ENCODE measurements around the gene TTC33. TPM values are rescaled to one million over a fixed set of nuclear protein-coding genes. Genes with fewer than 3 reads are reported as not detected.
A peak's percentile ranks its signal among the peaks of the same experiment; 100 is the strongest.

Gene TTC33
- total and polyA plus RNA-seq, 2 of the 4 experiments (the other 2 are of a cell fraction): 3.1 to 8.1 TPM

DNA sequence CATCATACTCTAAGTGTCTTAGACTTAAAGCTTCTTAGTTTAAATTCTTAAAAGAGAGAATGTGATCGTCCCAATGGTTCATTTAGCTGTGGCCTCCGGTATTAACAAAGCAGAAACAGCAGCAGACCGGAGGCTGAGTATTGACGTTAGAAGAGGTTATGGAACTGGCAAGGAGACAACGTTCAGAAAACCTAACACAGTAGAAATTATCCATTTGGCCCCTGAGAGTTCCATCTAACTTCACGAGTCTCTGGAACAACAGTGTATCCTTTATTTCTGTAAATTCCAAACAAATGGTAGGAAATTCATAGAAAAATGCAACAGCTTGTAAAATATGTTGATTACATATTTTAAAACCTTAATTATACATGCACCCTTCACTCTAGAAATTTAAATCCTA is 183.4 kb downstream of the TTC33 start:
- no peak overlapping the region for H2AFZ ChIP-seq (replicated peaks; ENCODE audit: low read length, poor library complexity)
- no peak overlapping the region for H3K14ac ChIP-seq (replicated peaks; ENCODE audit: low read depth, low read length)
- H3K27ac ChIP-seq (ENCODE audit: insufficient read depth, low read length): peak overlapping the region; percentile 80; the same call in 1 of the 2 replicates
- H3K4me1 ChIP-seq (ENCODE audit: control insufficient read depth, insufficient read depth, low read length): peaks cover 8% of the 10 kb centered on the region
- H3K18ac ChIP-seq (ENCODE audit: low read depth, low read length): peak overlapping the region; percentile 92; the same call in 1 of the 2 replicates
- ChIA-PET CTCF (no interaction called here), POLR2A (ENCODE audit: unreplicated experiment) (interaction anchor here (0.6 kb wide), 1 partner anchor 535 kb away, joined by 3 read pairs; no protein-coding TSS in a partner anchor)
- no peak overlapping the region for H3K4me2 ChIP-seq (ENCODE audit: low read depth, low read length)
- no peak overlapping the region for H2AK9ac ChIP-seq (replicated peaks; ENCODE audit: low read depth, low read length, poor library complexity)
- BruUV-seq (replicated peaks): no TSS peak
- WGBS, 2 experiments (ENCODE audit: extremely low coverage in 2 of 2, insufficient read length in 1 of 2): no CpG with 5 or more reads among the region's 6 CpGs
- dilution Hi-C loops (cut with HindIII; ENCODE audit: low sequenced_read_pairs, unreplicated experiment) (no loop called here), intact Hi-C loops (cut with micrococcal nuclease) (loop anchor here (5.0 kb wide), 2 partner anchors 105 to 185 kb away; partner anchors contain the start of gene PTGER4), in situ Hi-C loops (cut with MboI; ENCODE audit: low sequenced_read_pairs) (no loop called here)
- H3K4ac ChIP-seq (ENCODE audit: low read depth, low read length): peak overlapping the region; percentile 23; the same call in 1 of the 2 replicates
- no peak overlapping the region for H2AK5ac ChIP-seq (ENCODE audit: low read depth, low read length)
- H4K91ac ChIP-seq (ENCODE audit: insufficient read depth, low read depth, low read length): peak overlapping the region; percentile 73; the same call in 1 of the 2 replicates
- H3K9me3 ChIP-seq (ENCODE audit: control insufficient read depth, insufficient read depth, low read length): no peaks in the 10 kb centered on the region
- H2BK20ac ChIP-seq (ENCODE audit: low read depth, low read length): peak overlapping the region; percentile 58
- H2BK120ac ChIP-seq (ENCODE audit: low read depth, low read length): peak overlapping the region; percentile 63
- no peak for DNase-seq
- no peaks in the 10 kb centered on the region for H3K36me3 ChIP-seq (ENCODE audit: control insufficient read depth, insufficient read depth, low read length)
- H3K27me3 ChIP-seq (ENCODE audit: control insufficient read depth, insufficient read depth, low read length): no peaks in the 10 kb centered on the region
- H2BK15ac ChIP-seq (ENCODE audit: low read depth, low read length): peak overlapping the region; percentile 93; the same call in 2 of the 3 replicates
- peak overlapping the region; percentile 48 to 60; a peak in 1 of 4 replicates for H4K8ac ChIP-seq (ENCODE audit: low read depth in 2 of 2, low read length in 2 of 2)
- peak overlapping the region; percentile 38 for H2BK5ac ChIP-seq (ENCODE audit: low read depth, low read length, poor library complexity, severe bottlenecking)
- H3K23ac ChIP-seq (ENCODE audit: low read depth, low read length): no peak overlapping the region
- H4K20me1 ChIP-seq (ENCODE audit: insufficient read depth, low read length): no peaks in the 10 kb centered on the region
- TF ChIP-seq, protein P1, sequence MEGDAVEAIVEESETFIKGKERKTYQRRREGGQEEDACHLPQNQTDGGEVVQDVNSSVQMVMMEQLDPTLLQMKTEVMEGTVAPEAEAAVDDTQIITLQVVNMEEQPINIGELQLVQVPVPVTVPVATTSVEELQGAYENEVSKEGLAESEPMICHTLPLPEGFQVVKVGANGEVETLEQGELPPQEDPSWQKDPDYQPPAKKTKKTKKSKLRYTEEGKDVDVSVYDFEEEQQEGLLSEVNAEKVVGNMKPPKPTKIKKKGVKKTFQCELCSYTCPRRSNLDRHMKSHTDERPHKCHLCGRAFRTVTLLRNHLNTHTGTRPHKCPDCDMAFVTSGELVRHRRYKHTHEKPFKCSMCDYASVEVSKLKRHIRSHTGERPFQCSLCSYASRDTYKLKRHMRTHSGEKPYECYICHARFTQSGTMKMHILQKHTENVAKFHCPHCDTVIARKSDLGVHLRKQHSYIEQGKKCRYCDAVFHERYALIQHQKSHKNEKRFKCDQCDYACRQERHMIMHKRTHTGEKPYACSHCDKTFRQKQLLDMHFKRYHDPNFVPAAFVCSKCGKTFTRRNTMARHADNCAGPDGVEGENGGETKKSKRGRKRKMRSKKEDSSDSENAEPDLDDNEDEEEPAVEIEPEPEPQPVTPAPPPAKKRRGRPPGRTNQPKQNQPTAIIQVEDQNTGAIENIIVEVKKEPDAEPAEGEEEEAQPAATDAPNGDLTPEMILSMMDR (conservative IDR thresholded peaks at IDR 0.05; ENCODE audit: low read depth, low read length): no peak
- no peak for TF ChIP-seq NFE2L2 (IDR thresholded peaks at IDR 0.05; ENCODE audit: low read depth, low read length)
- no peak for TF ChIP-seq POLR2A (IDR thresholded peaks at IDR 0.05; ENCODE audit: low read depth, low read length)
- TF ChIP-seq RAD21 (IDR thresholded peaks at IDR 0.05; ENCODE audit: low read length): no peak
- TF ChIP-seq CEBPB (IDR thresholded peaks at IDR 0.05; ENCODE audit: low read depth, low read length): no peak
- no peak for TF ChIP-seq CHD1 (IDR thresholded peaks at IDR 0.05; ENCODE audit: low read depth, low read length)
- TF ChIP-seq MAFK (IDR thresholded peaks at IDR 0.05; ENCODE audit: low read depth, low read length): no peak
- no peak for TF ChIP-seq RFX5 (IDR thresholded peaks at IDR 0.05; ENCODE audit: low read depth, low read length)
- no peak for TF ChIP-seq FOS (IDR thresholded peaks at IDR 0.05; ENCODE audit: low read depth, low read length)
- TF ChIP-seq RCOR1 (IDR thresholded peaks at IDR 0.05; ENCODE audit: insufficient replicate concordance, low read length): no peak
- TF ChIP-seq, protein P2, sequence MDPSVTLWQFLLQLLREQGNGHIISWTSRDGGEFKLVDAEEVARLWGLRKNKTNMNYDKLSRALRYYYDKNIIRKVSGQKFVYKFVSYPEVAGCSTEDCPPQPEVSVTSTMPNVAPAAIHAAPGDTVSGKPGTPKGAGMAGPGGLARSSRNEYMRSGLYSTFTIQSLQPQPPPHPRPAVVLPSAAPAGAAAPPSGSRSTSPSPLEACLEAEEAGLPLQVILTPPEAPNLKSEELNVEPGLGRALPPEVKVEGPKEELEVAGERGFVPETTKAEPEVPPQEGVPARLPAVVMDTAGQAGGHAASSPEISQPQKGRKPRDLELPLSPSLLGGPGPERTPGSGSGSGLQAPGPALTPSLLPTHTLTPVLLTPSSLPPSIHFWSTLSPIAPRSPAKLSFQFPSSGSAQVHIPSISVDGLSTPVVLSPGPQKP (IDR thresholded peaks at IDR 0.05; ENCODE audit: borderline replicate concordance, low read depth, low read length): no peak
- TF ChIP-seq MXI1 (IDR thresholded peaks at IDR 0.05; ENCODE audit: borderline replicate concordance, low read depth, low read length): no peak
- ATAC-seq (ENCODE audit: low read depth): no peak
- no peaks in the 10 kb centered on the region for H3K79me1 ChIP-seq (ENCODE audit: low read depth in 1 of 2, low read length in 2 of 2)
- no peak overlapping the region for H3K4me3 ChIP-seq (ENCODE audit: insufficient read depth, low read depth, low read length)
- peak overlapping the region; percentile 64 for H4K5ac ChIP-seq (ENCODE audit: low read depth, low read length)
- H3K9me1 ChIP-seq (ENCODE audit: insufficient read depth, low read length): peaks cover 6% of the 10 kb centered on the region; the same call in 1 of the 2 replicates
- no peak overlapping the region for H3K56ac ChIP-seq (ENCODE audit: extremely low read depth, insufficient read depth, low read length)
- H3K9ac ChIP-seq (ENCODE audit: low read depth, low read length): no peak overlapping the region

Data from IMR-90 (cell line).